ENCODE measurements around the gene PLA2G12A. TPM values are rescaled to one million over a fixed set of nuclear protein-coding genes. Genes with fewer than 3 reads are reported as not detected.

Gene PLA2G12A
- total RNA-seq, 2 donors from 2014 or later: 13.8 to 39.4 TPM

Other genes starting within 250 kb of the PLA2G12A start
- 10 to 100 TPM; 81.0 to 90.0 TPM for gene MCUB, start 169.8 kb downstream of the PLA2G12A start, total RNA-seq
- 10 to 100 TPM; 16.8 to 17.1 TPM for gene CASP6, start 26.6 kb downstream of the PLA2G12A start, total RNA-seq
- not detected for gene CFI, start 71.9 kb upstream of the PLA2G12A start, total RNA-seq
- 10 to 100 TPM in 1 of 2 donors, 1 to 10 TPM in 1; 9.3 to 11.1 TPM for gene GAR1, start 85.7 kb upstream of the PLA2G12A start, total RNA-seq
- gene RRH, start 97.9 kb upstream of the PLA2G12A start, total RNA-seq: not detected
- under 1 TPM; 0.21 to 0.30 TPM for gene LRIT3, start 118.0 kb upstream of the PLA2G12A start, total RNA-seq
- gene EGF, start 182.8 kb upstream of the PLA2G12A start, total RNA-seq: 10 to 100 TPM in 1 of 2 donors, under 1 TPM in 1; 0.30 to 11.8 TPM